OCI-LY7 (cell line): ENCODE data around the gene CNPPD1.

Experiments used
- EZH2phosphoT487 ChIP-seq: fragments of 200-600 bp; sonication (generic); IDR thresholded peaks from 2 replicates; pipeline ENCODE4 v1.6.1; 2018; ENCODE audit warnings: low read depth, borderline replicate concordance, mild to moderate bottlenecking, mixed run types, antibody characterized with exemption, low read length, moderate library complexity, mixed read lengths
- TF ChIP-seq, protein P1 (sequence below): fragments of 200-600 bp; sonication (generic); conservative IDR thresholded peaks from 2 replicates; pipeline ENCODE4 v1.5.1; 2014; ENCODE audit warnings: mild to moderate bottlenecking, antibody characterized with exemption, low read length, moderate library complexity, mixed read lengths

DNA sequence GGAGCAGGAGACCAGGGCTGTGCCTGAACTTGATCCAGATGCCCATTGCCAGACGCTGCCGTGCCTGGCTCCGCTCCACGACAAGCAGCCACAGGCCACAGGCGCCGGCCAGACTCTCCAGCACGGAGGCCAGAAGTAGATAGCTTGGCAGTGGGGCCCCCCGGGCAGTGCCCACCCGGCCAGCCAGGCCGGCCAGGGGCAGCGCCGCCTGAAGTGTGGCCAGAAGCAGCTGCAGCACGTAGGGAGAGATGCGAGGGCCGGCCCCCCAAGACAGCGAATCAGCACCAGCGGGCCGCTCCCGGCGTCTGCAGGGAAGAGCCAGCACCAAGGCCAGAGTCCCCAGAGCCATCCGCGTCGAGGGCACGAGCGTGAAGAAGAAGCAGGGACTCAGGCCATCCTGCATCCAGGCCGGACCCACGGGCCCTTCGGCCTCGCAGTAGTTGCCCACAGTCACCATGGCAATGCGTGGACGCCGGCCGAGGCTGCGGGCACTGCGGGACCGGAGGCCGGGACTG, 41.5 kb upstream of the CNPPD1 start:
- no peak for TF ChIP-seq EZH2phosphoT487
- TF ChIP-seq, protein P1, sequence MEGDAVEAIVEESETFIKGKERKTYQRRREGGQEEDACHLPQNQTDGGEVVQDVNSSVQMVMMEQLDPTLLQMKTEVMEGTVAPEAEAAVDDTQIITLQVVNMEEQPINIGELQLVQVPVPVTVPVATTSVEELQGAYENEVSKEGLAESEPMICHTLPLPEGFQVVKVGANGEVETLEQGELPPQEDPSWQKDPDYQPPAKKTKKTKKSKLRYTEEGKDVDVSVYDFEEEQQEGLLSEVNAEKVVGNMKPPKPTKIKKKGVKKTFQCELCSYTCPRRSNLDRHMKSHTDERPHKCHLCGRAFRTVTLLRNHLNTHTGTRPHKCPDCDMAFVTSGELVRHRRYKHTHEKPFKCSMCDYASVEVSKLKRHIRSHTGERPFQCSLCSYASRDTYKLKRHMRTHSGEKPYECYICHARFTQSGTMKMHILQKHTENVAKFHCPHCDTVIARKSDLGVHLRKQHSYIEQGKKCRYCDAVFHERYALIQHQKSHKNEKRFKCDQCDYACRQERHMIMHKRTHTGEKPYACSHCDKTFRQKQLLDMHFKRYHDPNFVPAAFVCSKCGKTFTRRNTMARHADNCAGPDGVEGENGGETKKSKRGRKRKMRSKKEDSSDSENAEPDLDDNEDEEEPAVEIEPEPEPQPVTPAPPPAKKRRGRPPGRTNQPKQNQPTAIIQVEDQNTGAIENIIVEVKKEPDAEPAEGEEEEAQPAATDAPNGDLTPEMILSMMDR: no peak
